RWPE1 (cell line): ENCODE results near the gene FAM76A.
"Not testable (repeated sequence)": the region's sequence is repeated elsewhere in the genome, so short reads cannot be mapped to it uniquely, and the experiment has no call there.

Source experiments
- CTCF ChIA-PET: fragments of 350-600 bp; sonication (Branson Sonifier 250); formaldehyde crosslinking; extraction: SDS; loops from one replicate; lab custom pipeline; 2021; lab: Yijun Ruan, JAX
- POLR2A ChIA-PET: fragments of 400-600 bp; formaldehyde crosslinking; extraction: SDS; loops from one replicate; lab custom pipeline; 2020; ENCODE audit warnings: antibody characterized with exemption; ENCODE audit not compliant: low non-redundant PET; lab: Yijun Ruan, JAX
- DNase-seq: peaks from one replicate; pipeline ENCODE4 v3.0.0; 2012; ENCODE audit warnings: low spot score
- H3K27ac ChIP-seq: fragments of 450-650 bp; 2 replicates; pipeline ENCODE4 v1.5.1; 2017
- TF ChIP-seq, protein P1 (sequence below): fragments of 450-650 bp; conservative IDR thresholded peaks from 2 replicates; pipeline ENCODE4 v1.5.1; 2017; ENCODE audit warnings: low read depth, mild to moderate bottlenecking

FAM76A gene

DNA sequence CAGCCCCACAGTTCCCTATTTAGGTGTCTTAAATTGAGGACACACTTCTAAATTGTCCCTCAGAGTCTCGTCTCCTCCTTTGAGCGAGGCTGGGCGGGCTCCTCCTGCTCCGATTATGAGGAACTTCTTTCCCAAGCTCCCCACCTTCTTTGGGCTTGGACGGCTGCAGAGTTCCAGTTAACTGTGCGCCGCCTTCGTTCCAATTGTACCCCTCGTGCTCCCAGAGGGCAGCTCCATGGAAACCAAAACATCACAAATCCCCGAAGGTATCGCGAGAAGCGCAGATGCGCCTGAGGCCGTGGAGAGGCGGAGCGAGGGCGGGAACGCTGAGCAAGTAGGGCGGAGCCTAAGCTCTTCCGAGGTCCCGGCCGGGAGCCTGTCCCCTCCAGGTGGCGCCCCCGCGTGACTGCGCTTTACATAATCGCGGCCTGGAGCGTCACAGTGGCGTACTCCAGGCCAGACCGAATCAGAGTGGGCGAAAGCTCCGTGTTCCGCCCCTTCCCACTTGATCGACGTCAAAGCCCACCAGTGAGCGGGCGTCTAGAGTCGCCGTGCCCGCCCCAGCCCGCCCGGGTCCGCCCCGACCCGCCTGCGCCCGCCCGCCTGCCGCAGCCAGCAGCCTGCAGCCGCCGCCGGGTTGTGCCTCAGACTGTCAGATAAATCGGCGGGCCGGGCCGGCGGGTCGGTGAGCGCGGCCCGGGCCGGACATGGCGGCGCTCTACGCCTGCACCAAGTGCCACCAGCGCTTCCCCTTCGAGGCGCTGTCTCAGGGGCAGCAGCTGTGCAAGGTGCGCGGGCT, at the start of gene FAM76A:
FAM76A (plus strand) TSS at position 588 of the 799 bp plus-strand sequence; CDS start at position 708, 120 bp downstream.
- DNase-seq = peak; percentile 99
- ChIA-PET CTCF (interaction anchor here (0.6 to 1.0 kb wide), 5 partner anchors 12 to 643 kb away, joined by 3 read pairs; partner anchors contain the start of gene STX12), POLR2A (interaction anchor here (0.5 to 1.1 kb wide), 2 partner anchors 54 to 86 kb away, joined by 3 to 4 read pairs; no protein-coding TSS in a partner anchor)
- H3K27ac ChIP-seq = peak within 1 kb of the TSS; percentile 89
- TF ChIP-seq, protein P1, sequence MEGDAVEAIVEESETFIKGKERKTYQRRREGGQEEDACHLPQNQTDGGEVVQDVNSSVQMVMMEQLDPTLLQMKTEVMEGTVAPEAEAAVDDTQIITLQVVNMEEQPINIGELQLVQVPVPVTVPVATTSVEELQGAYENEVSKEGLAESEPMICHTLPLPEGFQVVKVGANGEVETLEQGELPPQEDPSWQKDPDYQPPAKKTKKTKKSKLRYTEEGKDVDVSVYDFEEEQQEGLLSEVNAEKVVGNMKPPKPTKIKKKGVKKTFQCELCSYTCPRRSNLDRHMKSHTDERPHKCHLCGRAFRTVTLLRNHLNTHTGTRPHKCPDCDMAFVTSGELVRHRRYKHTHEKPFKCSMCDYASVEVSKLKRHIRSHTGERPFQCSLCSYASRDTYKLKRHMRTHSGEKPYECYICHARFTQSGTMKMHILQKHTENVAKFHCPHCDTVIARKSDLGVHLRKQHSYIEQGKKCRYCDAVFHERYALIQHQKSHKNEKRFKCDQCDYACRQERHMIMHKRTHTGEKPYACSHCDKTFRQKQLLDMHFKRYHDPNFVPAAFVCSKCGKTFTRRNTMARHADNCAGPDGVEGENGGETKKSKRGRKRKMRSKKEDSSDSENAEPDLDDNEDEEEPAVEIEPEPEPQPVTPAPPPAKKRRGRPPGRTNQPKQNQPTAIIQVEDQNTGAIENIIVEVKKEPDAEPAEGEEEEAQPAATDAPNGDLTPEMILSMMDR = peak; percentile 56

DNA sequence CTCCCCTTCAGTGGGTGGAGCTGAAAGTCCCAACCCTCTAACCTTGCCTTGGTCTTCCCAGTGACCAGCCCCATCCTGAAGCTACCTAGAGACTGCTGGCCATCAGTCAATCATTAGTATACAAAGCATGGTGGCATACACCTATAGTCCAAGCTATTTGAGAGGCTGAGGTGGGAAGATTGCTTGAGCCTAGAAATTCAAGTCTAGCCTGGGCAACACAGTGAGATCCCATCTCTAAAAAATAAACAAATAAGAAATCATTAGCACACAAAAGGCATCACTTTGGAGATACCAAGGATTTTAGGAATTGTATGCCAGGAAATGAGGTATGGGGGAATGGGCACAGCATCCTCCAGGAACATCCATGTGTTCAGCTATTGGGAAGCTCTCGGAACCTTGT, 49.4 kb upstream of the FAM76A start:
- TF ChIP-seq, protein P1 = no peak
- ChIA-PET CTCF (interaction anchor here (1.5 kb wide), 1 partner anchor 13 kb away, joined by 5 read pairs; no protein-coding TSS in a partner anchor), POLR2A (no interaction called here)
- no peak for DNase-seq
- no peak overlapping the region for H3K27ac ChIP-seq

- TF ChIP-seq, protein P1 = no peak
- DNase-seq = no peak
- no peak overlapping the region for H3K27ac ChIP-seq
- POLR2A ChIA-PET = no interaction called here
- CTCF ChIA-PET = interaction anchor here (0.6 kb wide), 1 partner anchor 523 kb away, joined by 3 read pairs; no protein-coding TSS in a partner anchor
These were observed 47.0 kb upstream of the FAM76A start for GRCh38 chr1:27678747-27679146.

GRCh38 chr1:27680225-27680791, 45.5 kb upstream of the FAM76A start:
- DNase-seq, POLR2A ChIA-PET: not testable (repeated sequence)
- CTCF ChIA-PET = interaction anchor here (0.9 kb wide), 1 partner anchor 11 kb away, joined by 3 read pairs; no protein-coding TSS in a partner anchor

GRCh38 chr1:27681580-27681979, 44.2 kb upstream of the FAM76A start:
- POLR2A ChIA-PET, CTCF ChIA-PET, H3K27ac ChIP-seq, DNase-seq: not testable (repeated sequence)

More at GRCh38 chr1:27680225-27680791, 45.5 kb upstream of the FAM76A start:
- H3K27ac ChIP-seq = not testable (repeated sequence)

- ChIA-PET POLR2A (no interaction called here), CTCF (no interaction called here)
- no peak overlapping the region for H3K27ac ChIP-seq
- TF ChIP-seq, protein P1 = no peak
- no peak for DNase-seq
These were observed 43.3 kb upstream of the FAM76A start for GRCh38 chr1:27682351-27682944.

- TF ChIP-seq, protein P1 = no peak
- H3K27ac ChIP-seq = no peak overlapping the region
- POLR2A ChIA-PET = no interaction called here
- CTCF ChIA-PET = no interaction called here
- DNase-seq = no peak
These were observed 41.6 kb upstream of the FAM76A start for GRCh38 chr1:27684176-27684575.
